H1 (cell line): ENCODE data around the gene ITGB5. TPM values are rescaled to one million over a fixed set of nuclear protein-coding genes. Genes with fewer than 3 reads are reported as not detected.

Experiments used
- CTCF ChIA-PET: fragments of 300-600 bp; sonication (Branson Sonifier 250); formaldehyde crosslinking; loops from one replicate; lab custom pipeline; 2021; ENCODE audit not compliant: partially characterized antibody; lab: Charles Lee
- POLR2A ChIA-PET: fragments of 300-600 bp; sonication (Branson Sonifier 250); formaldehyde crosslinking; loops from one replicate; lab custom pipeline; 2021; ENCODE audit warnings: inconsistent platforms; ENCODE audit not compliant: partially characterized antibody; lab: Charles Lee
- DNase-seq, 2 experiments: peaks; one replicate each; pipeline versions ENCODE4 v3.0.0 to v3.0.0-alpha.2; 2010 to 2022; ENCODE audit warnings: low spot score in 2 of 2, low read depth in 1 of 2, mixed read lengths in 1 of 2
- FAIRE-seq: peaks from 2 replicates; lab custom pipeline; 2011; peaks lifted over from hg19 to GRCh38; lab: Jason Lieb, UNC
- H2AFZ ChIP-seq: 2 replicates; pipeline ENCODE4 v1.8.1; 2012; ENCODE audit warnings: low read length, inconsistent platforms
- H2AK5ac ChIP-seq: 2 replicates; pipeline ENCODE4 v1.6.1; 2013; ENCODE audit warnings: low read depth, low read length
- H2BK120ac ChIP-seq: replicated peaks from 2 replicates; pipeline ENCODE3; 2013; ENCODE audit warnings: low read depth, low read length, inconsistent platforms
- H2BK12ac ChIP-seq: 2 replicates; pipeline ENCODE4 v1.6.1; 2013; ENCODE audit warnings: low read depth, low read length
- H2BK15ac ChIP-seq: 2 replicates; pipeline ENCODE4 v1.6.1; 2013; ENCODE audit warnings: low read length
- H2BK20ac ChIP-seq: 2 replicates; pipeline ENCODE4 v1.6.1; 2013; ENCODE audit warnings: low read length
- H2BK5ac ChIP-seq: 2 replicates; pipeline ENCODE4 v1.6.1; 2013; ENCODE audit warnings: low read depth, low read length
- H3K14ac ChIP-seq: 2 replicates; pipeline ENCODE4 v1.6.1; 2013; ENCODE audit warnings: inconsistent platforms; ENCODE audit not compliant: insufficient read length
- H3K18ac ChIP-seq: 2 replicates; pipeline ENCODE4 v1.6.1; 2013; ENCODE audit warnings: low read length; ENCODE audit errors: extremely low read depth
- H3K23ac ChIP-seq: 2 replicates; pipeline ENCODE4 v1.6.1; 2013; ENCODE audit warnings: inconsistent platforms; ENCODE audit not compliant: insufficient read length
- H3K23me2 ChIP-seq: 2 replicates; pipeline ENCODE4 v1.6.1; 2013; ENCODE audit warnings: low read depth, low read length
- H3K27ac ChIP-seq: 2 replicates; pipeline ENCODE4 v1.6.1; 2011; ENCODE audit warnings: low read depth, low read length, inconsistent platforms
- H3K27me3 ChIP-seq, 4 experiments: replicated peaks in 1 of 4; 1 replicate in 1 of 4; 2 replicates in 3 of 4; pipeline versions ENCODE4 v1.6.1 to v1.8.1; 2011 to 2013; ENCODE audit warnings: low read length in 3 of 4, mild to moderate bottlenecking in 3 of 4, inconsistent platforms in 2 of 4, mixed read lengths in 2 of 4, moderate library complexity in 1 of 4; ENCODE audit not compliant: control insufficient read depth in 3 of 4, insufficient read depth in 3 of 4; ENCODE audit errors: extremely low read depth in 1 of 4
- H3K36me3 ChIP-seq, 4 experiments: 2 replicates each; pipeline versions ENCODE4 v1.6.1 to v1.8.1; 2011 to 2013; ENCODE audit warnings: mild to moderate bottlenecking in 4 of 4, low read length in 3 of 4, moderate library complexity in 2 of 4, control low read depth in 1 of 4, inconsistent platforms in 1 of 4; ENCODE audit not compliant: insufficient read depth in 4 of 4, control insufficient read depth in 2 of 4
- H3K4ac ChIP-seq: replicated peaks from 2 replicates; pipeline ENCODE3; 2013; ENCODE audit warnings: low read length, low read depth, mixed read lengths, inconsistent platforms; ENCODE audit not compliant: insufficient read length
- H3K4me1 ChIP-seq, 4 experiments: replicated peaks in 1 of 4; 1 replicate in 1 of 4; 2 replicates in 3 of 4; pipeline versions ENCODE4 v1.6.1 to v1.8.1; 2011 to 2013; ENCODE audit warnings: low read length in 3 of 4, inconsistent platforms in 2 of 4, mixed read lengths in 1 of 4; ENCODE audit not compliant: insufficient read depth in 4 of 4, control insufficient read depth in 3 of 4
- H3K4me2 ChIP-seq, 2 experiments: 2 replicates each; pipeline versions ENCODE4 v1.6.1 to v1.8.1; 2011 to 2013; ENCODE audit warnings: low read depth in 2 of 2, low read length in 2 of 2, control low read depth in 1 of 2, inconsistent platforms in 1 of 2, mild to moderate bottlenecking in 1 of 2; ENCODE audit not compliant: insufficient read depth in 1 of 2
- H3K4me3 ChIP-seq, 4 experiments: fragments of 200-600, 300-600 bp in 1 of 4; sonication (generic), shearing (Covaris generic), sonication (Bioruptor Twin) in 1 of 4; 2 replicates each; pipeline versions ENCODE4 v1.5.1 to v1.8.1; 2011 to 2016; ENCODE audit warnings: low read length in 4 of 4, low read depth in 3 of 4, control low read depth in 2 of 4, inconsistent platforms in 2 of 4, mild to moderate bottlenecking in 2 of 4, mixed read lengths in 1 of 4, moderate library complexity in 1 of 4; ENCODE audit not compliant: insufficient read depth in 2 of 4; ENCODE audit errors: extremely low read depth in 1 of 4
- H3K56ac ChIP-seq: replicated peaks from 2 replicates; pipeline ENCODE3; 2013; ENCODE audit warnings: low read depth, mild to moderate bottlenecking, mixed read lengths, low read length, inconsistent platforms; ENCODE audit not compliant: insufficient read length
- H3K79me1 ChIP-seq: 2 replicates; pipeline ENCODE4 v1.6.1; 2013; ENCODE audit warnings: low read depth, low read length, control low read depth
- H3K79me2 ChIP-seq, 2 experiments: 2 replicates each; pipeline versions ENCODE4 v1.6.1 to v1.8.1; 2012 to 2013; ENCODE audit warnings: low read length in 2 of 2, mild to moderate bottlenecking in 2 of 2, inconsistent platforms in 1 of 2; ENCODE audit not compliant: insufficient read depth in 2 of 2, control insufficient read depth in 1 of 2
- H3K9ac ChIP-seq, 4 experiments: replicated peaks in 1 of 4; 1 replicate in 1 of 4; 2 replicates in 3 of 4; pipeline versions ENCODE4 v1.6.1 to v1.8.1; 2011 to 2013; ENCODE audit warnings: low read depth in 3 of 4, low read length in 3 of 4, control low read depth in 2 of 4, mild to moderate bottlenecking in 2 of 4, moderate library complexity in 2 of 4, inconsistent platforms in 1 of 4; ENCODE audit errors: extremely low read depth in 1 of 4
- H3K9me3 ChIP-seq, 2 experiments: 2 replicates each; pipeline versions ENCODE4 v1.6.1 to v1.8.1; 2012 to 2013; ENCODE audit warnings: mild to moderate bottlenecking in 2 of 2, moderate library complexity in 2 of 2, control low read depth in 1 of 2, inconsistent platforms in 1 of 2, low read depth in 1 of 2, low read length in 1 of 2, mixed read lengths in 1 of 2; ENCODE audit not compliant: insufficient read depth in 2 of 2
- H4K20me1 ChIP-seq, 2 experiments: replicated peaks in 1 of 2; 2 replicates each; pipeline versions ENCODE3 to v1.8.1; 2011 to 2013; ENCODE audit warnings: inconsistent platforms in 2 of 2, low read length in 2 of 2, mild to moderate bottlenecking in 1 of 2; ENCODE audit not compliant: insufficient read depth in 2 of 2, control insufficient read depth in 1 of 2
- H4K5ac ChIP-seq: 2 replicates; pipeline ENCODE4 v1.6.1; 2013; ENCODE audit warnings: low read length, low read depth, mixed read lengths, inconsistent platforms; ENCODE audit not compliant: insufficient read length
- H4K8ac ChIP-seq: 2 replicates; pipeline ENCODE4 v1.8.0; 2013; ENCODE audit warnings: mild to moderate bottlenecking, moderate library complexity, low read length, inconsistent platforms; ENCODE audit not compliant: insufficient read depth; ENCODE audit errors: extremely low read depth
- H4K91ac ChIP-seq: replicated peaks from 2 replicates; pipeline ENCODE3; 2013; ENCODE audit warnings: low read length, mixed read lengths, inconsistent platforms; ENCODE audit not compliant: insufficient read length
- BCL11A ChIP-seq, 2 experiments: IDR thresholded peaks; one replicate each; pipeline ENCODE4 v1.6.1; 2011; ENCODE audit warnings: low read depth in 2 of 2, low read length in 2 of 2, mild to moderate bottlenecking in 2 of 2
- CBX8 ChIP-seq: fragments of 300-800, 300-1000 bp; sonication (generic); IDR thresholded peaks from 2 replicates; pipeline ENCODE4 v1.7.1; 2016; ENCODE audit warnings: low read depth, low read length, borderline replicate concordance
- CEBPB ChIP-seq: IDR thresholded peaks from 2 replicates; pipeline ENCODE4 v1.6.1; 2012; ENCODE audit warnings: low read depth, low read length
- CREB1 ChIP-seq: IDR thresholded peaks from 2 replicates; pipeline ENCODE4 v1.6.1; 2012; ENCODE audit warnings: inconsistent platforms
- EGR1 ChIP-seq: IDR thresholded peaks from 2 replicates; pipeline ENCODE4 v1.6.1; 2011; ENCODE audit warnings: low read depth, low read length, borderline replicate concordance
- EP300 ChIP-seq, 2 experiments: IDR thresholded peaks; 1 replicate in 1 of 2; 2 replicates in 1 of 2; pipeline ENCODE4 v1.6.1; 2011 to 2012; ENCODE audit warnings: low read depth in 2 of 2, low read length in 2 of 2, mild to moderate bottlenecking in 2 of 2, borderline replicate concordance in 1 of 2, inconsistent platforms in 1 of 2, moderate library complexity in 1 of 2
- JUN ChIP-seq: IDR thresholded peaks from 2 replicates; pipeline ENCODE4 v1.6.1; 2011; ENCODE audit warnings: low read depth, mild to moderate bottlenecking, improper control_type of control experiment, low read length
- MAFK ChIP-seq: IDR thresholded peaks from 2 replicates; pipeline ENCODE4 v1.6.1; 2012; ENCODE audit warnings: low read depth, mild to moderate bottlenecking, improper control_type of control experiment, low read length
- SIN3A ChIP-seq, 2 experiments: IDR thresholded peaks in 1 of 2; conservative IDR thresholded peaks in 1 of 2; 2 replicates each; pipeline ENCODE4 v1.6.1; 2011 to 2012; ENCODE audit warnings: low read length in 2 of 2, improper control_type of control experiment in 1 of 2, low read depth in 1 of 2, mild to moderate bottlenecking in 1 of 2
- SIX5 ChIP-seq: IDR thresholded peaks from 2 replicates; pipeline ENCODE4 v1.6.1; 2011; ENCODE audit warnings: mild to moderate bottlenecking, low read depth, low read length
- SRF ChIP-seq: IDR thresholded peaks from 2 replicates; pipeline ENCODE4 v1.6.1; 2011; ENCODE audit warnings: mild to moderate bottlenecking, low read depth, low read length, moderate library complexity
- TAF7 ChIP-seq: optimal IDR thresholded peaks from 2 replicates; pipeline ENCODE3; 2011; ENCODE audit warnings: low read depth, mild to moderate bottlenecking, inconsistent platforms, low read length, moderate library complexity, borderline replicate concordance
- WGBS, 2 experiments: shearing (Covaris generic) in 1 of 2; methylation state at CpG; one replicate each; pipeline versions ENCODE4 v1.1.6 to v1.1.7; 2013 to 2015; ENCODE audit warnings: low lambda C conversion rate in 2 of 2, mixed read lengths in 2 of 2, inconsistent platforms in 1 of 2, low coverage in 1 of 2, missing lambda C conversion rate in 1 of 2; ENCODE audit not compliant: insufficient replicate concordance in 2 of 2, insufficient coverage in 1 of 2, insufficient read length in 1 of 2; ENCODE audit errors: extremely low coverage in 1 of 2, missing lambda C conversion rate in 1 of 2; 5-methylcytosine and 5-hydroxymethylcytosine counted together
- polyA plus RNA-seq, 7 experiments: library from polyadenylated mRNA; depleted of rRNA in 3 of 7; stranded (reverse) in 5 of 7; unstranded in 2 of 7; fragments of >200 nt in 5 of 7; fragments of 200-250 nt in 2 of 7; gene quantifications; 1 replicate in 5 of 7; 2 replicates in 1 of 7; 4 replicates in 1 of 7; pipeline versions ENCODE4 v1.2.1 to v1.2.3, GENCODE V29; 2011 to 2013; ENCODE audit warnings: missing spikeins in 2 of 7, mixed read lengths in 2 of 7
- total RNA-seq: library from RNA; stranded (reverse); fragmentation: NEBNext Ultra II Directional; extraction: Animal tissue kit (Norgen Biotek cat#: 25700); gene quantifications from 2 replicates; pipeline ENCODE4 v1.2.1, GENCODE V29; 2021

Gene ITGB5
- total and polyA plus RNA-seq, 2 of the 8 experiments (the other 6 are each of a cell fraction or from before 2014, with no cell fraction given): 101 to 268 TPM

- Histone ChIP-seq H3K27ac (no peak overlapping the region), H2BK12ac (no peak overlapping the region), H3K14ac (no peak overlapping the region), H3K4me3 (no peak overlapping the region), H2BK5ac (no peak overlapping the region), H2BK120ac (no peak overlapping the region), H3K79me2 (no peaks in the 10 kb centered on the region), H2AK5ac (no peak overlapping the region), H3K4me1 (no peaks in the 10 kb centered on the region; a peak in 1 of 7 replicates), H4K20me1 (peaks cover 2 to 5% of the 10 kb centered on the region in 2 experiments), H4K5ac (no peak overlapping the region), H3K18ac (no peak overlapping the region), H3K23ac (no peak overlapping the region), H3K4ac (no peak overlapping the region), H3K36me3 (peaks cover 4 to 11% (median 7%) of the 10 kb centered on the region in 4 experiments; a peak in 7 of 8 replicates), H3K27me3 (no peaks in the 10 kb centered on the region), H3K9ac (no peak overlapping the region), H3K4me2 (no peak overlapping the region), H4K91ac (no peak overlapping the region), H2AFZ (no peak overlapping the region), H2BK20ac (no peak overlapping the region), H2BK15ac (no peak overlapping the region), H3K23me2 (no peaks in the 10 kb centered on the region), H3K79me1 (peaks cover 4% of the 10 kb centered on the region; the same call in 1 of the 2 replicates), H4K8ac (no peak overlapping the region), H3K56ac (no peak overlapping the region), H3K9me3 (no peaks in the 10 kb centered on the region)
- CTCF ChIA-PET: interaction anchor here (1.1 to 2.7 kb wide), 3 partner anchors 10 to 89 kb away, joined by 3 to 14 read pairs (median 3); no protein-coding TSS in a partner anchor
- no peak for DNase-seq
- POLR2A ChIA-PET: interaction anchor here (1.2 to 1.5 kb wide), 2 partner anchors 9 to 33 kb away, joined by 3 to 5 read pairs; no protein-coding TSS in a partner anchor
- WGBS, 2 experiments: 89% methylated on average over 15 of the region's 15 CpGs; no CpG with 5 or more reads in 1 of the 2 experiments
- no peak for FAIRE-seq
- TF ChIP-seq EGR1 (no peak), CBX8 (no peak), SIX5 (no peak), SIN3A (conservative IDR thresholded peaks at IDR 0.05 in 1 of 2, IDR thresholded peaks at IDR 0.05 in 1 of 2; ENCODE audit: low read depth in 1 of 2, low read length in 2 of 2) (no peak), BCL11A (IDR thresholded peaks at IDR 0.05; ENCODE audit: low read depth in 2 of 2, low read length in 2 of 2) (no peak), EP300 (IDR thresholded peaks at IDR 0.05; ENCODE audit: borderline replicate concordance in 1 of 2, low read depth in 2 of 2, low read length in 2 of 2) (no peak), TAF7 (no peak), CREB1 (no peak), SRF (no peak), MAFK (no peak), JUN (no peak), CEBPB (no peak)
These were observed 74.6 kb downstream of the ITGB5 start for GRCh38 chr3:124812291-124813265.
